GM18519 (cell line): Measurements from ENCODE around the gene NUFIP1.

Experiments used
- ATAC-seq: cut with Tn5 transposase; IDR thresholded peaks from one replicate; pipeline ENCODE4 v1.9.1; 2021; ENCODE audit warnings: mild to moderate bottlenecking, moderate library complexity; ENCODE audit not compliant: unreplicated experiment, low FRiP score

NUFIP1 gene

GRCh38 chr13:44894001-44894770 lies 95.1 kb downstream of the NUFIP1 start:
- no peak for ATAC-seq
